Lower leg skin (tissue), 4 donors: ENCODE data around the gene CDH23. TPM values are rescaled to one million over a fixed set of nuclear protein-coding genes. Genes with fewer than 3 reads are reported as not detected.

Source experiments
- DNase-seq, 2 donors: peaks; one replicate each; pipeline ENCODE4 v3.0.0-alpha.2; 2019; ENCODE audit warnings: low spot score in 2 of 2
- H3K4me3 ChIP-seq: fragments of 200-600 bp; sonication (generic); 2 replicates; pipeline ENCODE4 v1.5.1; 2017; ENCODE audit warnings: mild to moderate bottlenecking, low read depth; ENCODE audit not compliant: poor library complexity, severe bottlenecking
- CTCF ChIP-seq, 3 donors: fragments of 450-650 bp; IDR thresholded peaks; one replicate each; pipeline ENCODE4 v1.5.1; 2016; ENCODE audit warnings: antibody characterized with exemption in 3 of 3, mild to moderate bottlenecking in 3 of 3, moderate library complexity in 2 of 3
- POLR2A ChIP-seq, 2 donors: fragments of 450-650 bp; IDR thresholded peaks; one replicate each; pipeline ENCODE4 v1.6.1; 2016 to 2017; ENCODE audit warnings: antibody characterized with exemption in 2 of 2, mild to moderate bottlenecking in 1 of 2, moderate library complexity in 1 of 2
- WGBS, 2 donors: methylation state at CpG; one replicate each; pipeline ENCODE4 v1.1.5; 2018; 5-methylcytosine and 5-hydroxymethylcytosine counted together
- intact Hi-C: fragments of 100-400 bp; cut with DNase I; formaldehyde crosslinking; loops from one replicate; pipeline ENCODE4 v1.15.0; 2023; ENCODE audit warnings: low total_unique reads
- total RNA-seq, 4 donors: library from RNA; depleted of rRNA; stranded (reverse); fragments of >200 nt; gene quantifications; one replicate each; pipeline ENCODE4 v1.1.0, GENCODE V29; 2016

CDH23 gene
- total RNA-seq, 4 donors from 2014 or later = 1.7 to 9.2 (median 2.6) TPM

- no peak for DNase-seq
- H3K4me3 ChIP-seq = no peak overlapping the region
- no peak for TF ChIP-seq POLR2A (IDR thresholded peaks at IDR 0.05)
- no peak for TF ChIP-seq CTCF (IDR thresholded peaks at IDR 0.05)
- intact Hi-C loops = no loop called here
- WGBS, 2 donors = 82 to 83% methylated on average over 3 to 4 of the region's 4 CpGs
Observed at GRCh38 chr10:71651928-71652327, 255.2 kb downstream of the CDH23 start.

- no peak overlapping the region for H3K4me3 ChIP-seq
- intact Hi-C loops = no loop called here
- TF ChIP-seq POLR2A (IDR thresholded peaks at IDR 0.05) (no peak), CTCF (IDR thresholded peaks at IDR 0.05) (no peak)
- 81 to 94% methylated on average over 1 of the region's 1 CpG for WGBS, 2 donors
- no peak for DNase-seq
Observed at GRCh38 chr10:71653044-71653443, 256.3 kb downstream of the CDH23 start.

- intact Hi-C loops = no loop called here
- 87 to 95% methylated on average over 5 to 6 of the region's 7 CpGs for WGBS, 2 donors
- no peak overlapping the region for H3K4me3 ChIP-seq
- no peak for TF ChIP-seq CTCF (IDR thresholded peaks at IDR 0.05)
- TF ChIP-seq POLR2A (IDR thresholded peaks at IDR 0.05) = no peak
- DNase-seq = no peak
Observed at GRCh38 chr10:71656220-71656619, 259.5 kb downstream of the CDH23 start.

- TF ChIP-seq POLR2A (IDR thresholded peaks at IDR 0.05) = no peak
- TF ChIP-seq CTCF (IDR thresholded peaks at IDR 0.05) = no peak
- H3K4me3 ChIP-seq = no peak overlapping the region
- 88 to 90% methylated on average over 16 of the region's 16 CpGs for WGBS, 2 donors
- no peak for DNase-seq
- intact Hi-C loops = no loop called here
Observed at GRCh38 chr10:71657604-71658466, 261.1 kb downstream of the CDH23 start.

GRCh38 chr10:71658467-71658745, 261.7 kb downstream of the CDH23 start:
- no peak for TF ChIP-seq CTCF (IDR thresholded peaks at IDR 0.05)
- no peak for TF ChIP-seq POLR2A (IDR thresholded peaks at IDR 0.05)
- intact Hi-C loops = no loop called here
- no peak overlapping the region for H3K4me3 ChIP-seq
- WGBS, 2 donors = 87 to 90% methylated on average over 8 of the region's 8 CpGs
- no peak for DNase-seq
